K562 (cell line): Measurements from ENCODE around the gene NAPA. TPM values are rescaled to one million over a fixed set of nuclear protein-coding genes. Genes with fewer than 3 reads are reported as not detected.

Experiments
- CEBPG ChIP-seq, 3 experiments: fragments of 200-800 bp in 1 of 3; sonication (Bioruptor generic) in 1 of 3; sonication (generic) in 1 of 3; formaldehyde crosslinking in 1 of 3; IDR thresholded peaks in 2 of 3; conservative IDR thresholded peaks in 1 of 3; 2 replicates each; pipeline versions ENCODE4 v1.6.1 to v1.8.0; 2016 to 2022; ENCODE audit warnings: missing compliant biosample characterization in 2 of 3, missing genetic modification characterization in 2 of 3, mild to moderate bottlenecking in 1 of 3, missing genetic modification reagents in 1 of 3
- ETV6 ChIP-seq, 3 experiments: fragments of 150-350 bp in 1 of 3; sonication (generic) in 1 of 3; formaldehyde crosslinking in 1 of 3; IDR thresholded peaks; 2 replicates each; pipeline versions ENCODE4 v1.6.1 to v1.8.0; 2014 to 2022; ENCODE audit warnings: borderline replicate concordance in 2 of 3, low read depth in 2 of 3, antibody characterized with exemption in 1 of 3, low read length in 1 of 3, mild to moderate bottlenecking in 1 of 3, missing genetic modification reagents in 1 of 3
- FOXM1 ChIP-seq, 2 experiments: fragments of 450-650 bp in 1 of 2; sonication (generic) in 1 of 2; formaldehyde crosslinking in 1 of 2; IDR thresholded peaks; 2 replicates each; pipeline versions ENCODE4 v1.6.1 to v1.9.0; 2017 to 2022; ENCODE audit warnings: low read depth in 2 of 2, mild to moderate bottlenecking in 2 of 2, missing genetic modification reagents in 1 of 2, moderate library complexity in 1 of 2
- FOXP1 ChIP-seq: sonication (generic); formaldehyde crosslinking; IDR thresholded peaks from 2 replicates; pipeline ENCODE4 v1.8.0; 2022; ENCODE audit warnings: mild to moderate bottlenecking, missing genetic modification reagents
- HNRNPLL ChIP-seq: fragments of 200-400 bp; formaldehyde crosslinking; IDR thresholded peaks from 2 replicates; pipeline ENCODE4 v1.6.1; 2017; ENCODE audit warnings: low read length, low read depth, mild to moderate bottlenecking; ENCODE audit not compliant: poor library complexity, severe bottlenecking
- NR2C2 ChIP-seq, 2 experiments: fragments of 200-800 bp in 1 of 2; sonication (Bioruptor generic) in 1 of 2; sonication (generic) in 1 of 2; formaldehyde crosslinking in 1 of 2; IDR thresholded peaks; 2 replicates each; pipeline versions ENCODE4 v1.6.1 to v1.8.0; 2016 to 2022; ENCODE audit warnings: mild to moderate bottlenecking in 1 of 2, missing compliant biosample characterization in 1 of 2, missing genetic modification characterization in 1 of 2, missing genetic modification reagents in 1 of 2
- NR3C1 ChIP-seq: sonication (generic); formaldehyde crosslinking; IDR thresholded peaks from 2 replicates; pipeline ENCODE4 v1.8.1; 2022; ENCODE audit warnings: missing genetic modification reagents
- PHF8 ChIP-seq: fragments of 200-600 bp; sonication (generic); IDR thresholded peaks from 2 replicates; pipeline ENCODE4 v1.6.1; 2012; ENCODE audit warnings: mixed run types, mild to moderate bottlenecking, inconsistent platforms, low read length, moderate library complexity, borderline replicate concordance
- TARDBP ChIP-seq: fragments of 450-650 bp; IDR thresholded peaks from 2 replicates; pipeline ENCODE4 v1.6.1; 2016
- ZNF764 ChIP-seq: fragments of 250-450 bp; sonication (Bioruptor Pico); IDR thresholded peaks from 2 replicates; pipeline ENCODE4 v1.4.0; 2020; ENCODE audit warnings: low read depth, mild to moderate bottlenecking, moderate library complexity
- ZSCAN32 ChIP-seq: fragments of 450-650 bp; formaldehyde crosslinking; IDR thresholded peaks from 2 replicates; pipeline ENCODE4 v1.4.0; 2020; ENCODE audit warnings: mild to moderate bottlenecking, moderate library complexity
- polyA plus RNA-seq, 8 experiments: library from polyadenylated mRNA; depleted of rRNA in 4 of 8; stranded (reverse) in 5 of 8; unstranded in 3 of 8; fragments of >200 nt; fragmentation: Nextera tagmentation in 2 of 8; fragmentation: Illumina TruSeq in 1 of 8; extraction: Ambion mirVana in 2 of 8; extraction: Trizol in 1 of 8; gene quantifications; 2 replicates each; pipeline versions ENCODE4 v1.2.1 to v1.2.3, GENCODE V29; 2011 to 2014; ENCODE audit warnings: inconsistent platforms in 1 of 8, missing spikeins in 1 of 8
- total RNA-seq, 7 experiments: library from RNA; depleted of rRNA in 6 of 7; stranded (reverse); fragments of >200 nt in 6 of 7; fragmentation: Illumina TruSeq in 2 of 7; extraction: Trizol in 2 of 7; gene quantifications; 2 replicates each; pipeline versions ENCODE4 v1.2.1 to v1.2.3, GENCODE V29; 2011 to 2021; ENCODE audit warnings: low replicate concordance in 1 of 7
- TF ChIP-seq, protein P1 (sequence below): sonication (generic); formaldehyde crosslinking; IDR thresholded peaks from 2 replicates; pipeline ENCODE4 v1.9.0; 2022; ENCODE audit warnings: mild to moderate bottlenecking, missing genetic modification reagents
- TF ChIP-seq, protein P2 (sequence below), 3 experiments: fragments of 200-800 bp in 1 of 3; fragments of 250-450 bp in 1 of 3; fragments of 450-650 bp in 1 of 3; sonication (Bioruptor Pico) in 1 of 3; sonication (Bioruptor generic) in 1 of 3; formaldehyde crosslinking in 1 of 3; IDR thresholded peaks; 2 replicates each; pipeline versions ENCODE4 v1.6.1 to v1.8.0; 2016 to 2022; ENCODE audit warnings: mild to moderate bottlenecking in 2 of 3, missing genetic modification characterization in 2 of 3, missing compliant biosample characterization in 1 of 3, moderate library complexity in 1 of 3
- TF ChIP-seq, protein P3 (sequence below): sonication (generic); formaldehyde crosslinking; IDR thresholded peaks from 2 replicates; pipeline ENCODE4 v1.8.0; 2022; ENCODE audit warnings: mild to moderate bottlenecking, missing genetic modification reagents

Gene NAPA
- total and polyA plus RNA-seq, 9 of the 15 experiments (the other 6 are each of a cell fraction or from before 2014, with no cell fraction given) = 5.4 to 98.6 (median 77.5) TPM

DNA sequence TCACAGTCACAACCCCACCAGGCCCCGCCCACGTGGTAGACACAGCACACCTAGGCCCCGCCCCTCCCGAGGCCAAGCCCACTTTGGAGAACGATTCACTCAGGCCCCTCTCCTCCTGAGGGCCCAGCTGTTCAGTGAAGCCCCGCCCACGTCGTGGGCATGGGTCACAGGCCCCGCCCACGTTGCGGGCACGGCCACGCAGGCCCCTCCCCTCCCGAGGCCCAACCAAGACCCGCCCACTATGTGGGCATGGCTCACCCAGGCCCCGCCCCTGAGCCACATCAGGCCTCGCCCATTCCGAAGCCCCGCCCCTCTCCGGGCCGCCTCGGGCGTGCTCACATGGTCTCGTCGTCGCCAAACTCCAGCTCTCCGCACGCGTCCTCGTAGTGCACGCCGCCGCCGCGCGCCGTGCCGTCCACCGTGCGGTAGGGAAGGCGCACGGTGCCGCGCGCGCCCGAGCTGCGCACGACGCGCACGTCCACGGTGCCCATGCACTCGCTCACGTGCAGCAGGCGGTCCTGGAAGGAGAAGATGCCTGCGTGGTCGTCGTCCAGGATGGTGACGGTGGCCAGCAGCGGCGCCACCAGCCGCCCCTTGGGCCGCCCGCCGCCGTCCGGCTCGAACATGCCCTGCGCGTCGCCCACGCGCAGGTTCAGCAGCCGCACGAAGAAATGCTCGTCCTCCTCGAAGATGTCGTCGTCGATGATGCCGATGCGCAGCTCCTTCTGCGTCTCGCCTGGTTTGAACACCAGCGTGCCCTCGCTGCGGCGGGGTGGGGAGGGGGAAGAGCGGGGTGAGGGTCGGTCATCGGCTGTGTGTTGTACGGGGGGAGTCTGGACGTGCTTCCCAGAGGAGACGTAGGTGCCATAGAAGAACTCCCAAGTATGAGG lies 67.1 kb downstream of the NAPA start (continued):
- no peak for TF ChIP-seq ZNF764 (CRISPR knock-in tag)
- TF ChIP-seq, protein P1, sequence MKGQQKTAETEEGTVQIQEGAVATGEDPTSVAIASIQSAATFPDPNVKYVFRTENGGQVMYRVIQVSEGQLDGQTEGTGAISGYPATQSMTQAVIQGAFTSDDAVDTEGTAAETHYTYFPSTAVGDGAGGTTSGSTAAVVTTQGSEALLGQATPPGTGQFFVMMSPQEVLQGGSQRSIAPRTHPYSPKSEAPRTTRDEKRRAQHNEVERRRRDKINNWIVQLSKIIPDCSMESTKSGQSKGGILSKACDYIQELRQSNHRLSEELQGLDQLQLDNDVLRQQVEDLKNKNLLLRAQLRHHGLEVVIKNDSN (CRISPR knock-in tag) = peak; percentile 86
- no peak for TF ChIP-seq ETV6 (IDR thresholded peaks at IDR 0.05; ENCODE audit: borderline replicate concordance in 1 of 2, low read depth in 2 of 2, low read length in 1 of 2)
- TF ChIP-seq ETV6 (CRISPR knock-in tag; IDR thresholded peaks at IDR 0.05; ENCODE audit: borderline replicate concordance) = peak; percentile 85; the same call in 1 of the 2 replicates
- TF ChIP-seq, protein P2, sequence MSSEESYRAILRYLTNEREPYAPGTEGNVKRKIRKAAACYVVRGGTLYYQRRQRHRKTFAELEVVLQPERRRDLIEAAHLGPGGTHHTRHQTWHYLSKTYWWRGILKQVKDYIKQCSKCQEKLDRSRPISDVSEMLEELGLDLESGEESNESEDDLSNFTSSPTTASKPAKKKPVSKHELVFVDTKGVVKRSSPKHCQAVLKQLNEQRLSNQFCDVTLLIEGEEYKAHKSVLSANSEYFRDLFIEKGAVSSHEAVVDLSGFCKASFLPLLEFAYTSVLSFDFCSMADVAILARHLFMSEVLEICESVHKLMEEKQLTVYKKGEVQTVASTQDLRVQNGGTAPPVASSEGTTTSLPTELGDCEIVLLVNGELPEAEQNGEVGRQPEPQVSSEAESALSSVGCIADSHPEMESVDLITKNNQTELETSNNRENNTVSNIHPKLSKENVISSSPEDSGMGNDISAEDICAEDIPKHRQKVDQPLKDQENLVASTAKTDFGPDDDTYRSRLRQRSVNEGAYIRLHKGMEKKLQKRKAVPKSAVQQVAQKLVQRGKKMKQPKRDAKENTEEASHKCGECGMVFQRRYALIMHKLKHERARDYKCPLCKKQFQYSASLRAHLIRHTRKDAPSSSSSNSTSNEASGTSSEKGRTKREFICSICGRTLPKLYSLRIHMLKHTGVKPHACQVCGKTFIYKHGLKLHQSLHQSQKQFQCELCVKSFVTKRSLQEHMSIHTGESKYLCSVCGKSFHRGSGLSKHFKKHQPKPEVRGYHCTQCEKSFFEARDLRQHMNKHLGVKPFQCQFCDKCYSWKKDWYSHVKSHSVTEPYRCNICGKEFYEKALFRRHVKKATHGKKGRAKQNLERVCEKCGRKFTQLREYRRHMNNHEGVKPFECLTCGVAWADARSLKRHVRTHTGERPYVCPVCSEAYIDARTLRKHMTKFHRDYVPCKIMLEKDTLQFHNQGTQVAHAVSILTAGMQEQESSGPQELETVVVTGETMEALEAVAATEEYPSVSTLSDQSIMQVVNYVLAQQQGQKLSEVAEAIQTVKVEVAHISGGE (CRISPR knock-in tag; IDR thresholded peaks at IDR 0.05) = no peak
- peak; percentile 99 for TF ChIP-seq FOXP1
- peak; percentile 54; the same call in 1 of the 2 replicates for TF ChIP-seq CEBPG (CRISPR knock-in tag; IDR thresholded peaks at IDR 0.05)
- no peak for TF ChIP-seq CEBPG (tag; conservative IDR thresholded peaks at IDR 0.05 in 1 of 2, IDR thresholded peaks at IDR 0.05 in 1 of 2)
- TF ChIP-seq NR2C2 (CRISPR knock-in tag; IDR thresholded peaks at IDR 0.05) = peak; percentile 68; the same call in 1 of the 2 replicates
- 0 out of 2 replicates have a peak, but pooled peaks have one; percentile 21 for TF ChIP-seq NR2C2 (tag; IDR thresholded peaks at IDR 0.05)
- TF ChIP-seq HNRNPLL = peak; percentile 64
- peak; percentile 98 for TF ChIP-seq NR3C1
- TF ChIP-seq, protein P3, sequence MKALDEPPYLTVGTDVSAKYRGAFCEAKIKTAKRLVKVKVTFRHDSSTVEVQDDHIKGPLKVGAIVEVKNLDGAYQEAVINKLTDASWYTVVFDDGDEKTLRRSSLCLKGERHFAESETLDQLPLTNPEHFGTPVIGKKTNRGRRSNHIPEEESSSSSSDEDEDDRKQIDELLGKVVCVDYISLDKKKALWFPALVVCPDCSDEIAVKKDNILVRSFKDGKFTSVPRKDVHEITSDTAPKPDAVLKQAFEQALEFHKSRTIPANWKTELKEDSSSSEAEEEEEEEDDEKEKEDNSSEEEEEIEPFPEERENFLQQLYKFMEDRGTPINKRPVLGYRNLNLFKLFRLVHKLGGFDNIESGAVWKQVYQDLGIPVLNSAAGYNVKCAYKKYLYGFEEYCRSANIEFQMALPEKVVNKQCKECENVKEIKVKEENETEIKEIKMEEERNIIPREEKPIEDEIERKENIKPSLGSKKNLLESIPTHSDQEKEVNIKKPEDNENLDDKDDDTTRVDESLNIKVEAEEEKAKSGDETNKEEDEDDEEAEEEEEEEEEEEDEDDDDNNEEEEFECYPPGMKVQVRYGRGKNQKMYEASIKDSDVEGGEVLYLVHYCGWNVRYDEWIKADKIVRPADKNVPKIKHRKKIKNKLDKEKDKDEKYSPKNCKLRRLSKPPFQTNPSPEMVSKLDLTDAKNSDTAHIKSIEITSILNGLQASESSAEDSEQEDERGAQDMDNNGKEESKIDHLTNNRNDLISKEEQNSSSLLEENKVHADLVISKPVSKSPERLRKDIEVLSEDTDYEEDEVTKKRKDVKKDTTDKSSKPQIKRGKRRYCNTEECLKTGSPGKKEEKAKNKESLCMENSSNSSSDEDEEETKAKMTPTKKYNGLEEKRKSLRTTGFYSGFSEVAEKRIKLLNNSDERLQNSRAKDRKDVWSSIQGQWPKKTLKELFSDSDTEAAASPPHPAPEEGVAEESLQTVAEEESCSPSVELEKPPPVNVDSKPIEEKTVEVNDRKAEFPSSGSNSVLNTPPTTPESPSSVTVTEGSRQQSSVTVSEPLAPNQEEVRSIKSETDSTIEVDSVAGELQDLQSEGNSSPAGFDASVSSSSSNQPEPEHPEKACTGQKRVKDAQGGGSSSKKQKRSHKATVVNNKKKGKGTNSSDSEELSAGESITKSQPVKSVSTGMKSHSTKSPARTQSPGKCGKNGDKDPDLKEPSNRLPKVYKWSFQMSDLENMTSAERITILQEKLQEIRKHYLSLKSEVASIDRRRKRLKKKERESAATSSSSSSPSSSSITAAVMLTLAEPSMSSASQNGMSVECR = peak; percentile 91
- TF ChIP-seq PHF8 = peak; percentile 16; the same call in 1 of the 2 replicates
- no peak for TF ChIP-seq FOXM1 (IDR thresholded peaks at IDR 0.05; ENCODE audit: low read depth)
- peak; percentile 52; the same call in 1 of the 2 replicates for TF ChIP-seq FOXM1 (CRISPR knock-in tag; IDR thresholded peaks at IDR 0.05; ENCODE audit: low read depth)
- no peak for TF ChIP-seq TARDBP
- TF ChIP-seq ZSCAN32 (CRISPR knock-in tag) = no peak
